AG09319 (cell line): Measurements from ENCODE around the gene CLEC16A.

Source experiments
- DNase-seq: peaks from one replicate; pipeline ENCODE4 v3.0.0-alpha.2; 2010; ENCODE audit warnings: low read depth; ENCODE audit errors: extremely low read depth
- TF ChIP-seq, protein P1 (sequence below): IDR thresholded peaks from 2 replicates; pipeline ENCODE4 v1.5.1; 2011; ENCODE audit warnings: low read depth, mild to moderate bottlenecking, inconsistent platforms, low read length, moderate library complexity

CLEC16A gene

GRCh38 chr16:11067697-11068141, 123.4 kb downstream of the CLEC16A start:
- TF ChIP-seq, protein P1, sequence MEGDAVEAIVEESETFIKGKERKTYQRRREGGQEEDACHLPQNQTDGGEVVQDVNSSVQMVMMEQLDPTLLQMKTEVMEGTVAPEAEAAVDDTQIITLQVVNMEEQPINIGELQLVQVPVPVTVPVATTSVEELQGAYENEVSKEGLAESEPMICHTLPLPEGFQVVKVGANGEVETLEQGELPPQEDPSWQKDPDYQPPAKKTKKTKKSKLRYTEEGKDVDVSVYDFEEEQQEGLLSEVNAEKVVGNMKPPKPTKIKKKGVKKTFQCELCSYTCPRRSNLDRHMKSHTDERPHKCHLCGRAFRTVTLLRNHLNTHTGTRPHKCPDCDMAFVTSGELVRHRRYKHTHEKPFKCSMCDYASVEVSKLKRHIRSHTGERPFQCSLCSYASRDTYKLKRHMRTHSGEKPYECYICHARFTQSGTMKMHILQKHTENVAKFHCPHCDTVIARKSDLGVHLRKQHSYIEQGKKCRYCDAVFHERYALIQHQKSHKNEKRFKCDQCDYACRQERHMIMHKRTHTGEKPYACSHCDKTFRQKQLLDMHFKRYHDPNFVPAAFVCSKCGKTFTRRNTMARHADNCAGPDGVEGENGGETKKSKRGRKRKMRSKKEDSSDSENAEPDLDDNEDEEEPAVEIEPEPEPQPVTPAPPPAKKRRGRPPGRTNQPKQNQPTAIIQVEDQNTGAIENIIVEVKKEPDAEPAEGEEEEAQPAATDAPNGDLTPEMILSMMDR: no peak
- no peak for DNase-seq

- no peak for DNase-seq
- TF ChIP-seq, protein P1: no peak
These were observed 127.5 kb downstream of the CLEC16A start for GRCh38 chr16:11071829-11072228.

GRCh38 chr16:11072420-11073153, 128.2 kb downstream of the CLEC16A start:
- no peak for DNase-seq

DNA sequence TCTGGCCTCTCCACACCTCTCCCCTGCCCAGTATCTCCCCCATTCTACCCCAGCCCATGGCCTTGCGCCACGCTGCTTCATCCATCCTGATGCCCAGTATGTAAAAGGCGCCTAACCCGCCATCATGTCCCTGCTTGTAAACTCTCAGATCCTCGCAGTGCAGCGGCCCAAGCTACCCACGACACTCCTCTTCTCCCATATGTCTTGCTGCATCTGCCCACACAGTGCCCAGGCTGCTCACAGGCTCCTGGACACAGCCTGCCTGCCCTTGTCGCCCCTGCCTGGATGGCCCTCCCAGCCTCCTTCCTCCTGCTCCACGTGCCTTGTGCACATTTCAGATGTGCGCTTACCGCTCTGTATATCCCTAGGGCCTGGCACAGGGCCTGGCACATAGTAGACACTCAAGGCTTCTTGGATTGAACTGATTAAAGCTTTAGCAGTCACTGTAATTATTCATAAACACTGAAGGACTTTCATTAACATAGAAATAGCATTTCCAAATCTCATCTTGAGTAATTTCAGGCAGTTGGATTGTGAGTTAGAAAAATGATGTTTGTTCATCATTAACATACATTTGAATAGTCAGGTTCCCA, 129.1 kb downstream of the CLEC16A start:
- TF ChIP-seq, protein P1: no peak
- no peak for DNase-seq

More at GRCh38 chr16:11072420-11073153, 128.2 kb downstream of the CLEC16A start:
- TF ChIP-seq, protein P1: no peak

DNA sequence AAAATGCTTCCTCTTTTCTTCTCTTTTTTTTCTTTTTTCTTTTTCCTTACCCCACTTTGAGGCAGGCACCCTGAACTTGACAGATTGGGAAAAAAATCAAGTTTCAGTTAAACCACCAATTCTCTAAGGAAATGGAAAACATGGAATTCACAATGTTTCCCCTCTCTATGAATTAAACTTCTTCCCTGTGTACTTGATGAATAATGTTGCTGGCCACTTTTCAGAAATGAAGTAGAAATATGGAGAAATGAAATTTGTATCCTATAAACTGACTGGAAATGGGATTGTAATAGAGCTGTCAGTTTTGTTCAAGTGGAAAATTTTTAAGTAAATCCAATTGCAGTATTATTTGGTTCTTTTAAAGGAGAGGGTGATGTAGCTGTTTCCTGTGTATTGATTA, 129.8 kb downstream of the CLEC16A start:
- DNase-seq: no peak
- TF ChIP-seq, protein P1: no peak

DNA sequence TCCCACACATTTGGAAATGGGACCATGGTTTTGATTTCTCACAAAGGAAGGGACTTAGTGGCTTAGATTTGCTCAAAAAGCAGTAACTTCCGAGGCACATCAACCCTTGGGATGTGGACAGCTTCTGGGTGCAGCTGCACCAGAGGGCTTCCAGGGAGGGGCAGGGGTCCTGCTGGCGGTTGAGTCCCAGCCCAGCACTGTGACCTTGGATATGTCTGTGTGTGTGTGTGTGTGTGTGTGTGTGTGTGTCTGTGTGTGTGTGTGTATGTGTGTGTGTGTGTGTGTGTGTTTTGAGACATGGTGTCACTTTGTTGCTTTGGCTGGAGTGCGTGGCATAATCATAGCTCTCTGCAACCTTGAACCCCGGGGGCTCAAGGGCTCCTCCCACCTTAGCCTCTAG, 130.8 kb downstream of the CLEC16A start:
- no peak for DNase-seq
- TF ChIP-seq, protein P1: no peak

- no peak for DNase-seq
These were observed 132.1 kb downstream of the CLEC16A start for GRCh38 chr16:11076259-11077018.

More at GRCh38 chr16:11076259-11077018, 132.1 kb downstream of the CLEC16A start:
- TF ChIP-seq, protein P1: no peak
